ENCODE measurements around the gene MYO3B.

DNA sequence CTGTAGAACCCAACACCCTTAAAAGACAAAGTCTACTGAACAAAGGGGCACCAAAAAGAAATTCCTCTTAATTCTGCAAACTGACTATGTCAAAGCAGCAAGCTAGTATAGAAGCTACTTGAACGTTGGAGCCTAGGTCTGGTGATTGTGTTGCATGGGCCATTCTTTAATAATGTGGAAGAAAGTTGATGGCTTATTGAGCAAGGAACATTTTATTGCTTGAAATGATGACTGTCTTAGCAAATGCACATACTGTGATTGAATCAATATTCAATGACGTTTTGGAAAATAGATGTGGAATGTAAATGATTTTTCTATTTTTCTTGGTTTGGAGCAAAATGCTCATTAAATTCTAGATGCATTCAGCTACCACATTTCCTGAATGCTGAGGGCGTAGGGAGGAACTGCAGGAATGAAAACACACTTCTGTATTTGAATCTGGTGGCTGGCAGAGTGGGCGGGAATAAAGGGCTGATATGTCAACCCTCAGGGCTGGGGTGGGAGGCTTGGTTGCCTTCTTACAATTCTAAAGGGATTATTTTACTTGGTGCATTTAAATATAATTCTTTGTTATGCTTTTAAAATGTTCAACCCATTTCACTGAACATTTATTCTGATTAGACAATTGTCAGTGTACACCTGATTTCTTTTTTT is 26.5 kb downstream of the MYO3B start:
- TF ChIP-seq LEF1 (IDR thresholded peaks at IDR 0.05; ENCODE audit: borderline replicate concordance) (no peak), SUZ12 (IDR thresholded peaks at IDR 0.05) (no peak), ELF4 (IDR thresholded peaks at IDR 0.05) (no peak), ARNT (IDR thresholded peaks at IDR 0.05) (no peak), BHLHE40 (IDR thresholded peaks at IDR 0.05; ENCODE audit: borderline replicate concordance) (no peak), PKNOX1 (IDR thresholded peaks at IDR 0.05) (no peak), FOXM1 (IDR thresholded peaks at IDR 0.05; ENCODE audit: borderline replicate concordance) (no peak), HDGF (IDR thresholded peaks at IDR 0.05; ENCODE audit: borderline replicate concordance) (no peak), SP1 (IDR thresholded peaks at IDR 0.05) (no peak), NFRKB (IDR thresholded peaks at IDR 0.05) (no peak), L3MBTL2 (conservative IDR thresholded peaks at IDR 0.05) (no peak)
